ENCODE results near the gene FSTL3. TPM values are rescaled to one million over a fixed set of nuclear protein-coding genes. Genes with fewer than 3 reads are reported as not detected.

FSTL3 gene
- total RNA-seq, 4 donors from 2014 or later = 7.5 to 20.1 (median 15.9) TPM

DNA sequence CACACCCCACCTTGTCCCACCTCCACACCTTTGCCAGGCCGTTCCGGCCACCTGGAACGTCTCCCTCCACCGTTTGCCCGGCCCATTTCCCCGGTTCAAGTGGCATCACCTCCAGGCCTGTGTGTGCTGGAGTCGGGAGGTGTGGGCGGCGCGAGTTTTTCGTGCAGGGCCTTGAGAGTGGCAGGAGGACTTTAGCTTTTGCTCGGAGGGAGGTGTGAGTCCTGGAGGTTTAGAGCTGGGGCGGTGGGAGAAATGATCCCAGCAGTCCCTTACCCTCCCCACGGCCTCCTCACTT lies 28.2 kb downstream of the FSTL3 start:
- DNase-seq (no peak), ATAC-seq (no peak)
- no peaks in the 10 kb centered on the region for H3K36me3 ChIP-seq
- intact Hi-C loops (cut with DNase I; ENCODE audit: low total_unique reads) (no loop called here), in situ Hi-C loops (cut with MboI; ENCODE audit: low sequenced_read_pairs in 4 of 4) (no loop called here)
- TF ChIP-seq CTCF (IDR thresholded peaks at IDR 0.05 in 4 of 5, conservative IDR thresholded peaks at IDR 0.05 in 1 of 5) = no peak
- TF ChIP-seq POLR2A (IDR thresholded peaks at IDR 0.05) = no peak
- H3K27me3 ChIP-seq = peaks cover 24 to 54% (median 51%) of the 10 kb centered on the region in 3 donors
- no peak overlapping the region for H3K27ac ChIP-seq
- H3K4me1 ChIP-seq = no peaks in the 10 kb centered on the region
- no peak overlapping the region for H3K4me3 ChIP-seq
- no peaks in the 10 kb centered on the region for H3K9me3 ChIP-seq

DNA sequence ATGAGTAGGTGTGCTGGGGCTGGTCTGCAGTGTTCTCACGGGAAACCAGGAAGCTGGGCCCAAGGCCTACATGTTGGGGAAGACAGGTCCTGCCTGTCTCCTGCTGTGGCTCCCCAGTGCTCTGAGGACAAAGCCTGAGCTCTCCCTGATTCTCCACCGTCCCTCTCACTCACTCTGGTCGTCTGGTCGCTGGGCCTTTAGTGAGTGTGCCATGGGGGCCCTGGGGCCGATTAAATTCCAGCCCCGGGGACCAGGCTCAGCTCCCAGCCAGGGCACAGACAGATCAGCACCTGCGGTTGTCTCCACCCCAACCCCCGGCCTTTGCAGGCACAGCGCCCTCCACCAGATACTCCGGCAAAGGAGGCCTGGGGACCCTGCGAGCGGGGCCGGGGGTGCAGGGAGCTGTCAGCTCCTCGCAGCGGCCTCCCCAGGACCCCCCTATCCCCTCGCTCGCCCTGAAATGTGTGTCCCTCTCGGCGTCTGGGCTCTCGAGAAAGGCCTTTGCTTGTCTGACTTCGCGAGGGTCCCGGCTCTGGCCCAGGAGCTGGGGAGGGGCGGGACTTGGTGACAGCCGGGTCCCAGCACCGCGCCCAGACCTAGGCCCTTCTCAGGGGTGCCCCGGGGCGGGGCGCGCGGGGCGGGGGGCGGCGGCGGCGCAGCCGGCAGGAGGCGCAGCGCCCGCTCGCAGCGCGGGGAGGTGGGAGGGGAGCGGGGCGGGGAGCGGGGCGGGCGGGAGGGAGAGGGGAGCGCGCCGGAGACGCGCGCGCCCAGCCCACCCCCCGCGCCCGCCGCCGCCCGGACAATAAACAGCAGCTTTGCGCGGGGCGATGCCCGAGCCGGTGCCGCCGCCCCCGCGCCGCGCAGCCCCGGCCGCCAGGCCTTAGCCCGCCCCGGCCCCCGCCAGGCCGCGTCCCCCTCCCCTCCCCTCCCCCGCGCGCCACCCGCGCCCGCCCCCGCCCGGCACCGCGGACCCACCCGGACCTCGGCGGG lies 32.3 kb downstream of the FSTL3 start, which contains the start of gene PALM:
Gene PALM, plus strand, starts transcription at position 782 of the 990 bp plus-strand sequence. CDS start 212 bp downstream, outside the sequence.
- Histone ChIP-seq H3K27me3 (peaks cover 10 to 47% (median 44%) of the 10 kb centered on the region in 3 donors), H3K27ac (peak within 1 kb of the TSS; percentile 80 to 83 (median 82)), H3K36me3 (no peaks in the 10 kb centered on the region), H3K9me3 (no peaks in the 10 kb centered on the region), H3K4me3 (peak within 1 kb of the TSS; percentile 55 to 63 (median 60)), H3K4me1 (no peaks in the 10 kb centered on the region)
- ATAC-seq (no peak), DNase-seq (no peak)
- in situ Hi-C loops (cut with MboI; ENCODE audit: low sequenced_read_pairs in 4 of 4) (no loop called here), intact Hi-C loops (cut with DNase I; ENCODE audit: low total_unique reads) (no loop called here)
- TF ChIP-seq CTCF (IDR thresholded peaks at IDR 0.05 in 4 of 5, conservative IDR thresholded peaks at IDR 0.05 in 1 of 5) (peak in 1 of 5 experiments; percentile 42), POLR2A (IDR thresholded peaks at IDR 0.05) (no peak)

GRCh38 chr19:709196-709964 lies 33.2 kb downstream of the FSTL3 start:
- ATAC-seq (peak in 1 of 2 donors; percentile 17), DNase-seq (no peak)
- peak overlapping the region; percentile 80 to 83 (median 82) for H3K27ac ChIP-seq
- H3K36me3 ChIP-seq = no peaks in the 10 kb centered on the region
- peak overlapping the region; percentile 55 to 63 (median 60) for H3K4me3 ChIP-seq
- TF ChIP-seq POLR2A (IDR thresholded peaks at IDR 0.05) = no peak
- no peak for TF ChIP-seq CTCF (IDR thresholded peaks at IDR 0.05 in 4 of 5, conservative IDR thresholded peaks at IDR 0.05 in 1 of 5)
- in situ Hi-C loops (cut with MboI; ENCODE audit: low sequenced_read_pairs in 4 of 4) (no loop called here), intact Hi-C loops (cut with DNase I; ENCODE audit: low total_unique reads) (no loop called here)
- H3K9me3 ChIP-seq = no peaks in the 10 kb centered on the region
- no peaks in the 10 kb centered on the region for H3K4me1 ChIP-seq
- H3K27me3 ChIP-seq = peaks cover 7 to 42% (median 36%) of the 10 kb centered on the region in 3 donors

DNA sequence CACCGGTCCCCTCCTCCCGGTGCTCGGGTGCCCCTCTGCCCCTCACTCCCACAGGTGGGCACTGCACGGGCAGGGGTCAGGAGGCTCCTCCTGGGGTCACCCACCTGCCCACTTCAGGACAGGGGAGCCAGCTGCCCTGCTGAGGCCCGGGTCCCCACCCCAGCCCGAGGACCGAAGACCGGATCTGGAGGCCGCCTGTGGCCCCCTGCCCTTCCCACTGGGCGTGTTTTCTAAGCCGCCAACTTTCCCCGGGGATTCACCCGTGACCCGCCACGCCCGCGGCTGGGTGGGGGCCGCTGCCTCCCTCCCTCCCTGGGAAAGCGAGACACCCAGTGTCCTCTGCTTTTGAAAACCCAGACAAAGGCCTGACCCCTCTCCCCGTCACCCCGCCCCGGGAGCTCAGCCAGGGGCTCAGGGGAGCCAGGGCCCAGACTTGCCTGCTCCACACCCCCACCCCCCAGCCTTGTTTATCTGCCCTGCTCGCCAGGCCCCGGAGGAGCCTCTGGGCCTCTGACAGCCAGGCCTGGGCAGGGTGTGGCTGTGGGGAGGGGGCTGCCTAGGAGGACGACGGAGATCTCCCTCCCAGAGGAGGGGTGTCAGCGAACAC lies 33.9 kb downstream of the FSTL3 start:
- Histone ChIP-seq H3K36me3 (no peaks in the 10 kb centered on the region), H3K9me3 (no peaks in the 10 kb centered on the region), H3K4me1 (no peaks in the 10 kb centered on the region), H3K27me3 (peaks cover 7 to 40% (median 34%) of the 10 kb centered on the region in 3 donors), H3K27ac (peak overlapping the region; percentile 80 to 83 (median 82)), H3K4me3 (peak overlapping the region; percentile 55 to 63 (median 60))
- DNase-seq (peak in 1 of 2 donors; percentile 42), ATAC-seq (peak; percentile 15 to 37)
- intact Hi-C loops (cut with DNase I; ENCODE audit: low total_unique reads) (no loop called here), in situ Hi-C loops (cut with MboI; ENCODE audit: low sequenced_read_pairs in 4 of 4) (no loop called here)
- peak in 1 of 2 donors; percentile 14 for TF ChIP-seq POLR2A (IDR thresholded peaks at IDR 0.05)
- TF ChIP-seq CTCF (IDR thresholded peaks at IDR 0.05 in 4 of 5, conservative IDR thresholded peaks at IDR 0.05 in 1 of 5) = no peak
